GM23248 (cell line): ENCODE measurements around the gene DCAKD.

ENCODE experiments used
- EZH2 ChIP-seq: fragments of 200-600 bp; sonication (generic); IDR thresholded peaks from 2 replicates; pipeline ENCODE4 v1.6.1; 2018; ENCODE audit warnings: antibody characterized with exemption, mild to moderate bottlenecking; ENCODE audit not compliant: insufficient read depth, poor library complexity, severe bottlenecking
- EZH2phosphoT487 ChIP-seq: fragments of 200-600 bp; sonication (generic); IDR thresholded peaks from 2 replicates; pipeline ENCODE4 v1.6.1; 2018; ENCODE audit warnings: antibody characterized with exemption, moderate library complexity, mild to moderate bottlenecking, low read depth; ENCODE audit not compliant: insufficient read depth

DNA sequence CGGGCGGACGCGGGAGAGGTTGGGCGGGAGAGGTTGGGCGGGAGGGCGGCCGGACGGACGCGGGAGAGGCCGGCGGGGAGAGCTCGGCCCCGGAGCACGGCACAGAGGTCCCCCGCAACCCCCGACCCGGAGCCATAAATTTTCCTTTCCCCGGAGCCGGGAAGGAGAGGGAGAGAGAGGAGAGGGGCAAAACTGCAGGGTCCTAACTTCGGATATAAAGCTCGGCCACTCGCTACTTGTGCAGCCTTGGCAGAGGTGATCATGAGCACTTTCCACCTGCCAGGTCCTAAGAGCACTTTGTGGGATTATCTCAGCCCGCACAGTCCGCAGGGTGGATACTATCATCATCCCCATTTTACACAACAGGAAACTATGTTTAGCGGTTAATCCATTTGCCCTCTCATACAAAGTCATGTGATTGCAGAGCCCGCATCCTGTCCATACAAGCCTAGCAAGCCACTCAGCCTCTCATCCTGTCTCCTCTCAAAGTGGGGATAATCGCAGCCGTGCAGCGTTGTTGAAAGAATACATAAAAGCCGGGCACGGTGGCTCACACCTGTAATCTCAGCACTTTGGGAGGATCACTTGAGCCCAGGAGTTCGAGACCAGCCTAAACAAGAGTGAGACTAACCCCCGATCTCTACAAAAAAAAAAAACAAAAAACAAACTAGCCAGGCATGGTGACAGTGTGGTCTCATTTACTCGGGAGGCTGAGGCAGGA lies 780 bp upstream of the DCAKD start:
- TF ChIP-seq EZH2: no peak
- no peak for TF ChIP-seq EZH2phosphoT487
